K562 treated with DMSO at 1 percent for 4 hours (cell line): ENCODE data around the gene EDC3. TPM values are rescaled to one million over a fixed set of nuclear protein-coding genes. Genes with fewer than 3 reads are reported as not detected.

Experiments used
- total RNA-seq: library from RNA; unstranded; fragments of 300-600 nt; gene quantifications from 2 replicates; pipeline ENCODE4 v1.2.3, GENCODE V29; 2022; ENCODE audit not compliant: insufficient read depth

EDC3 gene, protein sequence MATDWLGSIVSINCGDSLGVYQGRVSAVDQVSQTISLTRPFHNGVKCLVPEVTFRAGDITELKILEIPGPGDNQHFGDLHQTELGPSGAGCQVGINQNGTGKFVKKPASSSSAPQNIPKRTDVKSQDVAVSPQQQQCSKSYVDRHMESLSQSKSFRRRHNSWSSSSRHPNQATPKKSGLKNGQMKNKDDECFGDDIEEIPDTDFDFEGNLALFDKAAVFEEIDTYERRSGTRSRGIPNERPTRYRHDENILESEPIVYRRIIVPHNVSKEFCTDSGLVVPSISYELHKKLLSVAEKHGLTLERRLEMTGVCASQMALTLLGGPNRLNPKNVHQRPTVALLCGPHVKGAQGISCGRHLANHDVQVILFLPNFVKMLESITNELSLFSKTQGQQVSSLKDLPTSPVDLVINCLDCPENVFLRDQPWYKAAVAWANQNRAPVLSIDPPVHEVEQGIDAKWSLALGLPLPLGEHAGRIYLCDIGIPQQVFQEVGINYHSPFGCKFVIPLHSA
- 35.2 and 35.8 TPM in 2 replicates for total RNA-seq

DNA sequence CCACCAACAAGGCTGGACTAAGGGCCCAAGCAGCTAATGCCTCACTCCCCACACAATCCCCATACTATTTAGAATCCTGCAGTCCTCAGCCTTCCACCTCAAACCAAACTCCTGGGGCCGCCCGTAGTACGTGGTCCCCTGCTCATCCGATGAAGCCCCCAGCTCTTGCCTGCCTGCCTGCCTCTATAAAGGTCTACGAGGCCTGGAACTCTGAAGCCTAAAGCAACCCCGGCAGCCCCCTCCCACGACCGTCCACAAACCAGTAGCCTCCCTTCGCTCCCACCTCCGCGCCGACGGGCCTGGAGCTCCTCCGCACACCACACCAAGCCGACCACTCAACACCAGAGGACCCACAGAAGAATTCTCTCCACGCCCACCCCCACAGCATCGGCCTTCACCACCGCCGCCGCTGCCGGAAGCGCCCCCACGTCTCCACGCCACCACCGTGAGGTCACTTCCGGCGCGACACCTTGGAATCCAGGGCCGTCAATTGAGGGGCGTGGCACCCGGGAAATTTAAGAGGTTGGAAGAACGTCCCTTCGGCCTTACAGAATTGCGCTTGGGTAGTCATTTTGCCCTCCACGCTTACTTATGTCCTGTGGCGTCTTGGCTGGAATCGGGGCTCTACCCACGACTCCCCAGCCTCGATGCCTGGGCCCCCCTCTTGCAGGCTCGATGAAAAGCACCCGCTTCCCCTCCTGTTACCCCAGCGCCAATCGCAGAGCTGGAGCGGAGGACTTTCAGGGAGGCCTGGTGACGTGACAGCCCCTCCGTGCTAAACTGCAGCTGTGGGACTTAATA is at the start of gene EDC3:
Gene EDC3 (minus strand): TSS at position 428 of the 801 bp plus-strand sequence. CDS start 20,900 bp downstream, outside the sequence.

DNA sequence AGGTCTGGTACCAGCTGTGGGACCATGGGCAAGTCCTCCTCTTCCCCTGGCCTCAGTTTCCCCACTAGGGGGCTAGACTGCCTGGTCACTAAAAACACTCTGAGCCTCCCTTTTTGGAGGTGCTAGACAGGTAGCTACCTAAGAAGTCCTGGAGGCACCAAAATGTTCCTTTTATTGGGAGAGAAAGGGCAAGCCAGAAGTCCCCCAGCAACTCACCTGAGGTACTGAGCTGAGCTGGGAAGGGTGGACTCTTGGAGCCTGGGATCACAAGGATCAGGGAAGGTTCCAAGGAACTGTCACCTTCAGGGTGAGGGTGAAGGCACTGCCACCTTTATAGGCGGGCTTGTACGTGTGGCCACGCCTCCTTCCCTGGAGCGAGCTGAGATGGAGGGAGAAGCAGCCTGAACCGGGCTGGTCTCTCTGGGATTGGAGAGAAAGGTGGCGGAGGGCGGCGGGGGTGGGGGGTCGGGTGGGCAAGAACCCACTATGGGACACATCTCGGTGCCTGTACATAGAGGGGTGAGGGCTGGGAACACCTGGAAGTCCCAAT is 29.5 kb upstream of the EDC3 start, which contains the start of gene CYP1A1:
Gene CYP1A1 (minus strand): TSS at position 304 of the 550 bp plus-strand sequence. CDS start 2,431 bp downstream, outside the sequence.

DNA sequence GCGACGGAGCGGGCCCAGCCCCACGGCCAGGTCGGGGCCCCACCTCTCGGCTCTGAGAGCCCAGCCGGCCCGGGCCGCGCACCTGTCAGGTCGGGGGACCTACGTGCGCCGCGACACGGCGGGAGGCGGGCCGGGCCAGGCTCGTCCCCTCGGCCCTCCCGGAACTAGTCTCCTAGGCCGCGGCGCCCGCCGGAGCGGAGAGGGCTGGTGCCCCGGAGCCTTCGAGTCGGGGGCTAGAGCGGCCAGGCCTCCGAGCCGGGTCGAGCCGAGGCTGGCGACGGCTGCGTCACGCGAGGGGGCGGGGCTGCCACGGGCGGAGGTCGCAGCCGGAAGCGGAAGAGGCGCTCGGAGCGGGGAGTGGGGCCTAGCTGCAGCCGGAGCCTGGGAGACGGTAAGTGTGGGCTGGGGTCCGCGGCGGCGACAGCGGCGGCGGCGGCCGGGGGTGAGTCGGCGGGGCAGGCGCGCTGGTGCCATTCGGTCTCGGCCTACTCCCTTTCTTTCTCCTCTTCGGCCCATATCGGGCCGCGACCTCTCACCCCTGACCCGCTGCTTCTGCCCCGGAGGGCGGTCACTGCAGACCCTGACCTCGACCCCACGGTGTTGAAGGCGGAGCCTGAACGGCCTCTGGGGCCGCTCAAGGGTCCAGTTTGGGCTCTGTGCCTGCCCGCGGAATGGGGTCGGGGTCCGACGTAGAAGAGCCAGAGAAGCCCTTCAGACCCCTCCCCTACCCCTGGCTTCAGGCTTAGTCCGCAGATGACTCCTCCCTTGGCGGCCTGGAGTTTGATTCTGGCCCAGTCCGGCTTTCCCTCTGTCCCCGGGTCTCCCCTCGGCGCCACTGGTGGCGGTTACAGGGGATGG is 80.1 kb downstream of the EDC3 start, which contains the start of gene CLK3:
Gene CLK3 (plus strand): TSS at position 329 of the 858 bp plus-strand sequence. CDS start 3,361 bp downstream, outside the sequence.

Other genes starting within 250 kb of the EDC3 start
- 50.7 and 59.5 TPM in 2 replicates for gene UBL7, start 234.9 kb downstream of the EDC3 start, total RNA-seq
- 26.6 and 31.8 TPM in 2 replicates for gene ARID3B, start 154.8 kb downstream of the EDC3 start, total RNA-seq
- gene CLK3, start 80.2 kb downstream of the EDC3 start, total RNA-seq = 91.1 and 98.4 TPM in 2 replicates
- not detected in 2 replicates for gene CYP1A1, start 29.5 kb upstream of the EDC3 start, total RNA-seq
- not detected in 2 replicates for gene CYP1A2, start 52.8 kb upstream of the EDC3 start, total RNA-seq
- gene CSK, start 86.1 kb upstream of the EDC3 start, total RNA-seq = 53.9 and 57.3 TPM in 2 replicates
- not detected in 2 replicates for gene LMAN1L, start 116.8 kb upstream of the EDC3 start, total RNA-seq
- not detected in 2 replicates for gene CPLX3, start 130.6 kb upstream of the EDC3 start, total RNA-seq
- 38.7 and 46.4 TPM in 2 replicates for gene ULK3, start 147.1 kb upstream of the EDC3 start, total RNA-seq
- 47.9 and 62.8 TPM in 2 replicates for gene SCAMP2, start 177.3 kb upstream of the EDC3 start, total RNA-seq
- 24.6 and 27.3 TPM in 2 replicates for gene MPI, start 194.0 kb upstream of the EDC3 start, total RNA-seq
- 19.1 and 21.2 TPM in 2 replicates for gene FAM219B, start 210.8 kb upstream of the EDC3 start, total RNA-seq
- gene COX5A, start 242.0 kb upstream of the EDC3 start, total RNA-seq = 340 and 400 TPM in 2 replicates